CD4-positive, alpha-beta T cell treated with Interleukin-4 for 4 hours (primary cell): ENCODE data around the gene DGUOK.
A peak's percentile ranks its signal among the peaks of the same experiment; 100 is the strongest.
"Not testable (repeated sequence)": the region's sequence is repeated elsewhere in the genome, so short reads cannot be mapped to it uniquely, and the experiment has no call there.

ENCODE experiments used
- DNase-seq: peaks from one replicate; pipeline ENCODE4 v3.0.0-alpha.2; 2020

Gene DGUOK

GRCh38 chr2:73902284-73902683 lies 24.4 kb upstream of the DGUOK start:
- DNase-seq, result no peak

- DNase-seq, result no peak
Observed at GRCh38 chr2:73903313-73903712, 23.4 kb upstream of the DGUOK start.

- not testable (repeated sequence) for DNase-seq
Observed at GRCh38 chr2:73903949-73904613, 22.6 kb upstream of the DGUOK start.

GRCh38 chr2:73904952-73905351 lies 21.7 kb upstream of the DGUOK start:
- no peak for DNase-seq

- no peak for DNase-seq
Observed at GRCh38 chr2:73906847-73907505, 19.7 kb upstream of the DGUOK start.

- peak; percentile 53 for DNase-seq
Observed at GRCh38 chr2:73907840-73908452, 18.7 kb upstream of the DGUOK start.

GRCh38 chr2:73908689-73909652 lies 17.7 kb upstream of the DGUOK start:
- DNase-seq, result no peak

- no peak for DNase-seq
Observed at GRCh38 chr2:73910873-73911547, 15.7 kb upstream of the DGUOK start.

GRCh38 chr2:73911548-73912208 lies 15.0 kb upstream of the DGUOK start:
- DNase-seq, result no peak

GRCh38 chr2:73913414-73914054 lies 13.1 kb upstream of the DGUOK start:
- DNase-seq, result no peak

- no peak for DNase-seq
Observed at GRCh38 chr2:73914667-73915066, 12.0 kb upstream of the DGUOK start.

- DNase-seq, result no peak
Observed at GRCh38 chr2:73915437-73915993, 11.2 kb upstream of the DGUOK start.

- no peak for DNase-seq
Observed at GRCh38 chr2:73916666-73917065, 10.0 kb upstream of the DGUOK start.

GRCh38 chr2:73917296-73917695 lies 9.4 kb upstream of the DGUOK start:
- DNase-seq, result no peak

- no peak for DNase-seq
Observed at GRCh38 chr2:73917696-73918207, 8.9 kb upstream of the DGUOK start.

- no peak for DNase-seq
Observed at GRCh38 chr2:73918856-73919255, 7.8 kb upstream of the DGUOK start.

GRCh38 chr2:73919596-73920228 lies 7.0 kb upstream of the DGUOK start:
- no peak for DNase-seq

GRCh38 chr2:73920577-73921545 lies 5.8 kb upstream of the DGUOK start:
- DNase-seq, result no peak

- no peak for DNase-seq
Observed at GRCh38 chr2:73921581-73921980, 5.1 kb upstream of the DGUOK start.
